Cerebellar cortex (tissue), 1 donor: ENCODE results near the gene GMCL2.

Experiments
- DNase-seq: peaks from one replicate; pipeline ENCODE4 v3.0.0-alpha.2; 2015; ENCODE audit warnings: low spot score

GMCL2 gene

DNA sequence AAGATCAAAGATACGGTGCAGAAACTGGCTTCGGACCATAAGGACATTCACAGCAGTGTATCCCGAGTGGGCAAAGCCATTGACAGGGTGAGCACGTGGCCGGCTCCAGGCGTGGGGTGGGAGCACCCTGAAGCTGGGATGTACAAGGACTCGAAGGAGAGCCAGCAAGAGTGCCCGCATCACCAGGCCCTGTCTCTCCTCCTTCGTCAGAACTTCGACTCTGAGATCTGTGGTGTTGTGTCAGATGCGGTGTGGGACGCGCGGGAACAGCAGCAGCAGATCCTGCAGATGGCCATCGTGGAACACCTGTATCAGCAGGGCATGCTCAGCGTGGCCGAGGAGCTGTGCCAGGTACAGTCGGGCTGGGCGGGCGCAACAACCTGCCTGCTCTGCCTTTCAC, 44.5 kb downstream of the GMCL2 start:
- no peak for DNase-seq

DNA sequence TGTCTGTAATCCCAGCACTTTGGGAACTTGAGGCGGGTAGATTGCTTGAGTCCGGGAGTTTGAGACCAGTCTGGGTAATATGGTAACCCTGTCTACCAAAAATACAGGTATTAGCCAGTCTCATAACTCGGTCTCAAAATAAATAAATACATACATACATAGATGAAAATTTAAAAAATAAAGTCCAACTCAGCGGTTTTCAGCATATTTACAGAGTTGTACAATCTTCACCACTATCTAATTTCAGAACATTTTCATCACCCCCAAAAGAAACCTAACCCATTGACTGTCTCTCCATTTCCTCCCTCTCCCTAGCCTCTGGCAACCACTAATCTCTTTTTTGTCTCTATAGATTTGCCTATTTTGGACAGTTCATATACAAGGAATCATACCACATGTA, 45.6 kb downstream of the GMCL2 start:
- DNase-seq, result no peak

DNA sequence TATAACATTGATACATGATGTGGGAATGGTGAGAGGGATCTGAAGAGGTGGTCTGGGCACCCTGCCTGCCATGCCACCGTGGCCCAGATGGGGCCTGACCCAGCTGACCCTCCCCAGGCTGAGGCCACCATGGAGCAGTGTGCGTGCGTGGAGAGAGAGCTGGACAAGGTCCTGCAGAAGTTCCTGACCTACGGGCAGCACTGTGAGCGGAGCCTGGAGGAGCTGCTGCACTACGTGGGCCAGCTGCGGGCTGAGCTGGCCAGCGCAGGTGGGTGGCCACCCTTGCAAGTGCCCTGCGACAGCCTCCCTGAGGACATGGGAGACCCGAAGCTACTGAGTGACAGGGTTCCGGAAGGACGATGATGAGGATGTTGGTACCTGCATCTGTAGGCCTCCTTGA, 49.2 kb downstream of the GMCL2 start:
- DNase-seq, result no peak

DNA sequence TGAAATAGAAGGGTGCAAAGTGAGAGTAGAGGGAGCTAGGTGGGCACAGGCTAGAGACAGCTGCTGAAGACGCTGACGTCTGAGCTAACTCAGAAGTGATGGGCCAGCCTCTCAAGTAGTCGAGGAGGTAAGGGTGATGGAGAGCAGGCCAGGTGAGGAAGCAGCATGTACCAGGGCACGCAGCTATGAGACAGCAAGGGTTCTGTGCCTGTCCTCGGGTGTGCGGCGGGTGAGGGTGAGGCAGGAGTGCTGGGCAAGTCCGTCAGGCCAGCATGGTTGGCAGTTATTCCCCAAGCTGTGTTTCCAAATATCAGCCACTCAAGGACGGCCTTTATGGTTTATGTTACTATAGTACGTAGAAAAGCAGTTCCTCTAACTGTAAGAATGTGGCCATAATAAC, 50.2 kb downstream of the GMCL2 start:
- DNase-seq, result no peak
